Measurements from ENCODE around the gene DEDD.

Gene DEDD

DNA sequence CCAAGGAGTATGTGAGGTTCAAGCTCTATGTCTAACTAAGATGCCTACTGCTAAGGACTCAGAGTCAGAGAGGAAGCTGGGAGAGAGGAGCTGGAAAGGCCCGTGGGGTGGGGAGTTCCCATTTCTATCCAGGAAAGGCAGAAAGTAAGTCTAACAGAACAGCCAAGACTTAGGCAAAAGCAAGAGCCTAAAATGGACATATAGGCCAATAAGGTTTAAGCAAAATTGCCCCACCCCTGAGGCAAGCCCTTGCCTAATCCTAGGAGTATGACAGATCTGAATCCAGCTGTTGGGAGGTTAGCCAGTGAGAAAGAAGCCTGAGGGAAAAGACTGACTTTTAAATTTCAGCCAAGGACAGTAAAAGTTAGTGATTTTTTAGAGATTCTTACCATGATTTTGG, 35.9 kb downstream of the DEDD start:
- Histone ChIP-seq H3K4me1 (ENCODE audit: control insufficient read depth in 5 of 5, insufficient read depth in 5 of 5, low read length in 5 of 5) (peaks cover 12 to 48% (median 38%) of the 10 kb centered on the region in 5 donors), H3K27ac (ENCODE audit: low read depth, low read length) (peak overlapping the region; percentile 38), H3K27me3 (ENCODE audit: control insufficient read depth in 5 of 5, insufficient read depth in 4 of 5, low read length in 5 of 5) (no peaks in the 10 kb centered on the region)

DNA sequence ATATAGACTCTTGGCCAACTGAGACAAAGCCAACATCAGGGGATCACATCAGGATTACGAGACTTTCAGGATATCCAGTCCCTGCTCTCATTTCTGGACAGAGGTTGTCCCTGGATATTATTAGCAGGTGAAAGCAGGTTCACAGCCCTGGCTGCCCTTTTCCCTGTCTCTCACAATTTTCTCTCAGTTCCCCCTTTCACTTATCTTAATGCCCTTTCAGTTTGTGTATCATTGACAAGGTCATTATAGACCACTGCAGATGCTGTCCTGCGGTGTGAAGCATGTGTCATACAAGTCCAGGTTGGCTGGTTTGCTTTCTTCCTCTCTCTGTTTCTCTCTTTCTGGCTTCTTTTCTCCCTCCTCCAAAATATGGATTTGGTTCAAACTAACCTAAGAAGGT, 36.5 kb downstream of the DEDD start:
- Histone ChIP-seq H3K36me3 (ENCODE audit: control insufficient read depth in 5 of 5, insufficient read depth in 5 of 5, low read length in 5 of 5) (peaks cover 0 to 10% (median 10%) of the 10 kb centered on the region in 5 donors), H3K27me3 (ENCODE audit: control insufficient read depth in 5 of 5, insufficient read depth in 4 of 5, low read length in 5 of 5) (no peaks in the 10 kb centered on the region), H3K4me1 (ENCODE audit: control insufficient read depth in 5 of 5, insufficient read depth in 5 of 5, low read length in 5 of 5) (peaks cover 12 to 43% (median 35%) of the 10 kb centered on the region in 5 donors), H3K4me3 (ENCODE audit: low read depth in 1 of 5, low read length in 5 of 5) (no peak overlapping the region), H3K9ac (ENCODE audit: low read length in 5 of 5) (peak overlapping the region in 2 of 5 donors; percentile 8 to 53), H3K9me3 (ENCODE audit: control insufficient read depth in 5 of 5, low read length in 5 of 5) (no peaks in the 10 kb centered on the region), H3K27ac (ENCODE audit: low read depth, low read length) (peak overlapping the region; percentile 38)

More for the DNA sequence above, 35.9 kb downstream of the DEDD start:
- Histone ChIP-seq H3K36me3 (ENCODE audit: control insufficient read depth in 5 of 5, insufficient read depth in 5 of 5, low read length in 5 of 5) (peaks cover 0 to 15% (median 14%) of the 10 kb centered on the region in 5 donors), H3K9ac (ENCODE audit: low read length in 5 of 5) (peak overlapping the region in 2 of 5 donors; percentile 53 to 70), H3K9me3 (ENCODE audit: control insufficient read depth in 5 of 5, low read length in 5 of 5) (no peaks in the 10 kb centered on the region), H3K4me3 (ENCODE audit: low read depth in 1 of 5, low read length in 5 of 5) (no peak overlapping the region)

DNA sequence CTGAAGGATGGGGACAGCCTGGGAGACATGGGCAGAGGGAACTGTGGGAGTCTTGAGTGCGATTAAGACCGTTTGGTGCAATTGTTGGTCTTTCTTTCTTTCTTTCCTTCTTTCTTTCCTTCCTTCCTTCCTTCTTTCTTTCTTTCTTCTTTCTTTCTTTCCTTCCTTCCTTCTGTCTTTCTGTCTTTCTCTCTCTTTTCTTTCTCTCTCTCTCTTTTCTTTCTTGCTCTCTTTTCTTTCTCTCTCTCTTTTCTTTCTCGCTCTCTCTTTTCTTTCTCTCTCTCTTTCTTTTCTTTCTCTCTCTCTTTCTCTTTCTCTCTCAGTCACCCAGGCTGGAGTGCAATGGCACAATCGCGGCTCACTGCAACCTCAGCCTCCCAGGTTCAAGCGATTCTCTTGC, 37.2 kb downstream of the DEDD start:
- Histone ChIP-seq H3K4me3 (ENCODE audit: low read depth in 1 of 5, low read length in 5 of 5) (no peak overlapping the region), H3K36me3 (ENCODE audit: control insufficient read depth in 5 of 5, insufficient read depth in 5 of 5, low read length in 5 of 5) (peaks cover 0 to 10% (median 3%) of the 10 kb centered on the region in 5 donors), H3K27ac (ENCODE audit: low read depth, low read length) (no peak overlapping the region)

DNA sequence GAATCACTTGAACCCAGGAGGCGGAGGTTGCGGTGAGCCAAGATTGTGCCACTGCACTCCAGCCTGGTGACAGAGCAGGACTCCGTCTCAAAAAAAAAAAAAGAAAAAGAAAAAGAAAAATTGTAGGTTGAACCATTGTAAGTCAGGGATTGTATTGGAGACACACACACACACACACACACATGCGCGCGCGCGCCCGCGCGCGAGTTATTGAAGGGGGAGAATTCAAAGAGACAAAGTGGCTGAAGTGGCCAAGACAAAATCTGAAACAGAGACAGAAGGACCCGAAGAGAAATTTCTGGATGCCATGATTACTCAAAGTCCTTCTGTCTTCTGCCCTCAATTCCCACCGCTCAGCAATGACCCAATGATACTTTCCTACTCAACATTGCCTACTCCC, 38.0 kb downstream of the DEDD start:
- Histone ChIP-seq H3K36me3 (ENCODE audit: control insufficient read depth in 5 of 5, insufficient read depth in 5 of 5, low read length in 5 of 5) (peaks cover 0 to 4% (median 0%) of the 10 kb centered on the region in 5 donors), H3K9me3 (ENCODE audit: control insufficient read depth in 5 of 5, low read length in 5 of 5) (no peaks in the 10 kb centered on the region), H3K27ac (ENCODE audit: low read depth, low read length) (no peak overlapping the region), H3K4me1 (ENCODE audit: control insufficient read depth in 5 of 5, insufficient read depth in 5 of 5, low read length in 5 of 5) (peaks cover 10 to 34% (median 31%) of the 10 kb centered on the region in 5 donors), H3K9ac (ENCODE audit: low read length in 5 of 5) (no peak overlapping the region), H3K27me3 (ENCODE audit: control insufficient read depth in 5 of 5, insufficient read depth in 4 of 5, low read length in 5 of 5) (no peaks in the 10 kb centered on the region), H3K4me3 (ENCODE audit: low read depth in 1 of 5, low read length in 5 of 5) (no peak overlapping the region)

More for the DNA sequence above, 37.2 kb downstream of the DEDD start:
- no peaks in the 10 kb centered on the region for H3K9me3 ChIP-seq (ENCODE audit: control insufficient read depth in 5 of 5, low read length in 5 of 5)
- peaks cover 12 to 37% (median 31%) of the 10 kb centered on the region in 5 donors for H3K4me1 ChIP-seq (ENCODE audit: control insufficient read depth in 5 of 5, insufficient read depth in 5 of 5, low read length in 5 of 5)
- no peaks in the 10 kb centered on the region for H3K27me3 ChIP-seq (ENCODE audit: control insufficient read depth in 5 of 5, insufficient read depth in 4 of 5, low read length in 5 of 5)
- H3K9ac ChIP-seq (ENCODE audit: low read length in 5 of 5) = no peak overlapping the region

DNA sequence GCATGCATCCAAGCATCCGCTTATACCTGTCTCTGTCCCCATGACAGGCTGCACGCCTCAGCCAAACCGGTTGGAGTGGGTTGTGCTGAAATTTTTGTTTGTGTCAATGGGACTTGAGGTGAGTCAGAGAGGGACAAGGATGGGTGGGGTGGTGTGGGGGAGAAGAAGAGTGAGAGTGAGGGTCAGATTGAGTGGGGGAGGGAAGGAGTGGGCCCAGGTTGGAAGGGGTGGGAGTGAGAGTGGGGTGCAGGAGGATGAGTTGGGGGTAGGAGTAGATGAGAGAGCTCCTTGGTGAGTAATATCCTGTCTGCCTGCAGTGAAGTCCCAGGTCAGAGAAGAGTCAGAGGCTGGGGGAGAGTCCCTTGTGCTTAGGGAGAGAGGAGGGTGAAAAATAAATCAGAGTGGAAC, 39.8 kb downstream of the DEDD start:
- peaks cover 7 to 21% (median 16%) of the 10 kb centered on the region in 5 donors for H3K4me1 ChIP-seq (ENCODE audit: control insufficient read depth in 5 of 5, insufficient read depth in 5 of 5, low read length in 5 of 5)
- H3K4me3 ChIP-seq (ENCODE audit: low read depth in 1 of 5, low read length in 5 of 5) = no peak overlapping the region
- no peaks in the 10 kb centered on the region for H3K27me3 ChIP-seq (ENCODE audit: control insufficient read depth in 5 of 5, insufficient read depth in 4 of 5, low read length in 5 of 5)
- H3K9me3 ChIP-seq (ENCODE audit: control insufficient read depth in 5 of 5, low read length in 5 of 5) = no peaks in the 10 kb centered on the region
- no peak overlapping the region for H3K27ac ChIP-seq (ENCODE audit: low read depth, low read length)
- no peak overlapping the region for H3K9ac ChIP-seq (ENCODE audit: low read length in 5 of 5)
- H3K36me3 ChIP-seq (ENCODE audit: control insufficient read depth in 5 of 5, insufficient read depth in 5 of 5, low read length in 5 of 5) = no peaks in the 10 kb centered on the region

DNA sequence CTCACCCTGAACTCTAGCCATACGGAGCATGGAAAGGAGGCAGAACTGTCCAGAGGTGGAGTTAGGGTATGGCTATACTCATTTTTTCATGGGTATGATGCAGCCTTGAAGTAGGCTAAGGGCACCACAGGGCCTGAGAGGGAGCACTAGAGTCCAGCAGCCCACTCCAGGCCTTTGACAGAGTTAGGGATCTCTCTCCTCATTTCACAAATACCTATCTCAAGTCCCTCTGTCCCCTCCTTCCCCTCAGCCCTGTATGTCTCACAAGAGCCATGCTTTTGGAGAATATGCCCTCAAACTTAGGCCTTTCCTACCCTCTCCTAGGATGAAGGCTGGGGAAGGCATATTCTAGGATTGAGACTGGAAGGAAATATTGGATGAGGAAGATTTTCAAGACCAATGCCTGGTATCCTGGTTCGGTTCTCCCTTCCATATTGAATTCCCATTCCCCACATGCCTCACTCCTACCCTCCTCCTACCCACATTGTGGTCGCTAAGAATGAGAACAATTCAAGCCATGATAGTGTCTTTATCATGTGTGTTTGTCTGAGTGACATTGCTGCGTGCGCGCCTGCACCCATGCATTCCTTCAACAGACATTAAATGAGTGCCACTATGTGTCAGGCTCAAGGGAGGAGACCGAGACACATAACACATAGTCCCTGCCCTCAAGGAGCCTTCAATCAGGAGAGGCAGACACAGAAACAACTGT, 40.5 kb downstream of the DEDD start:
- Histone ChIP-seq H3K27me3 (ENCODE audit: control insufficient read depth in 5 of 5, insufficient read depth in 4 of 5, low read length in 5 of 5) (no peaks in the 10 kb centered on the region), H3K4me3 (ENCODE audit: low read depth in 1 of 5, low read length in 5 of 5) (no peak overlapping the region), H3K9me3 (ENCODE audit: control insufficient read depth in 5 of 5, low read length in 5 of 5) (no peaks in the 10 kb centered on the region), H3K27ac (ENCODE audit: low read depth, low read length) (no peak overlapping the region), H3K36me3 (ENCODE audit: control insufficient read depth in 5 of 5, insufficient read depth in 5 of 5, low read length in 5 of 5) (no peaks in the 10 kb centered on the region), H3K4me1 (ENCODE audit: control insufficient read depth in 5 of 5, insufficient read depth in 5 of 5, low read length in 5 of 5) (peaks cover 3 to 15% (median 10%) of the 10 kb centered on the region in 5 donors), H3K9ac (ENCODE audit: low read length in 5 of 5) (no peak overlapping the region)

DNA sequence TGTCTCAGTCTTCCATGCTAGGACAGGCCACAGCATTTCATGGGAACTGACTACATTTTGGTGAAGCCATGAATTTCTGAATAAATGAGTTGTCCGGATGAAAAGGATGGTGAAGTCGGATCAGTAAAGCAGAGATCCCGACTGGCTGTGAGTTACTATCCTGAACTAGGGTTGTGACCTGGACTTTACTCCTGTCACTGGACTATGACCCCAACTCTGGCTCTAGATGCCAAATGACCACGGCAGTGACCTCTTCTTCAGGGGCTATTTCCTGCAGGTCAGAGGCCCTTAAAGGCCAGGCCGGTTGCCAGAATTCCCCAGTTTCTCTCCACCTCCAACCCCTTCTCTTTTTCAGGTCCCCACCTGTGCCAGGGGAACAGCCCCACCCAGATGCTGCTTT, 41.4 kb downstream of the DEDD start:
- H3K27ac ChIP-seq (ENCODE audit: low read depth, low read length) = no peak overlapping the region
- H3K27me3 ChIP-seq (ENCODE audit: control insufficient read depth in 5 of 5, insufficient read depth in 4 of 5, low read length in 5 of 5) = no peaks in the 10 kb centered on the region
- H3K4me1 ChIP-seq (ENCODE audit: control insufficient read depth in 5 of 5, insufficient read depth in 5 of 5, low read length in 5 of 5) = peaks cover under 1 to 6% (median 2%) of the 10 kb centered on the region in 5 donors
- H3K9ac ChIP-seq (ENCODE audit: low read length in 5 of 5) = no peak overlapping the region
- H3K4me3 ChIP-seq (ENCODE audit: low read depth in 1 of 5, low read length in 5 of 5) = no peak overlapping the region
- no peaks in the 10 kb centered on the region for H3K36me3 ChIP-seq (ENCODE audit: control insufficient read depth in 5 of 5, insufficient read depth in 5 of 5, low read length in 5 of 5)
- H3K9me3 ChIP-seq (ENCODE audit: control insufficient read depth in 5 of 5, low read length in 5 of 5) = no peaks in the 10 kb centered on the region

DNA sequence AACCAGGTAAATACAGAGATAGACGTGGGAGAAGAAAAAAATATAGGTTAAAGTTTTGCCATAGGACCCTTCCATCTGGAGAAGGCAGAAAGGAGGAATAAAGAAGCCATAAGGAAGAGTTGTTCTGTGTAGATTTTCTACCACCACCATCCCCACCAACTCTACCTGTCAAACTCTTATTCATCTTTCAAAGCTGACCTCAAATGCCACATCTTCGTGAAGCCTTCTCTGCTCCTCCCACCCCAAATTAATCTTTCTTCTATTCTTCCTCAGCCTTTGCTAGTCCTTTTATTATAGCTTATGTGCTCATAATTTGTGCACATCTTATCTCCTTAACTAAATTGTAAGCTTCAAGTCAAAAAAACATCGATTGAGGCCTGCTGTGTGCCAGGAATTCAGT, 41.9 kb downstream of the DEDD start:
- H3K27me3 ChIP-seq (ENCODE audit: control insufficient read depth in 5 of 5, insufficient read depth in 4 of 5, low read length in 5 of 5) = no peaks in the 10 kb centered on the region
- H3K9me3 ChIP-seq (ENCODE audit: control insufficient read depth in 5 of 5, low read length in 5 of 5) = no peaks in the 10 kb centered on the region
- no peak overlapping the region for H3K9ac ChIP-seq (ENCODE audit: low read length in 5 of 5)
- H3K4me1 ChIP-seq (ENCODE audit: control insufficient read depth in 5 of 5, insufficient read depth in 5 of 5, low read length in 5 of 5) = peaks cover 0 to 6% (median 0%) of the 10 kb centered on the region in 5 donors
- H3K36me3 ChIP-seq (ENCODE audit: control insufficient read depth in 5 of 5, insufficient read depth in 5 of 5, low read length in 5 of 5) = no peaks in the 10 kb centered on the region
- no peak overlapping the region for H3K27ac ChIP-seq (ENCODE audit: low read depth, low read length)
- no peak overlapping the region for H3K4me3 ChIP-seq (ENCODE audit: low read depth in 1 of 5, low read length in 5 of 5)

DNA sequence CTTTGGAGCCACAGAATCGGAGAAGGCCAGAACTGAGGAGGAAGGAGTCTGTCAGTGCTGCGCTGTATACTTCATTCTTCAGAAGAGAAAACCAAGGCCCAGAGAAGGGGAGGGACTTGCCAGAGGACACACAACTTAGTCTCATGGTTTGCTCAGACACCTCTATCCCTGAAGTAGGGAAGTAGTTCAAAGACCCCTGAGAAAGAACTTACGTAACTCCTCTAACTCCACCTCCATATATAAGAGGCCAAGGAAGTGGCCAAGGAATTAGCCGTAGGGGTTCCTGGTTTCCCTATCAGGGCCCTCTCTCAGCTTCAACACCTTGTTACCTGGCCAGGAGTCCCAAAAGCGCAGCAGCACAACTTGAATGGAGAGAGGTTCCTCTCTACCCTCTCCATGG, 42.5 kb downstream of the DEDD start:
- no peaks in the 10 kb centered on the region for H3K27me3 ChIP-seq (ENCODE audit: control insufficient read depth in 5 of 5, insufficient read depth in 4 of 5, low read length in 5 of 5)
- no peak overlapping the region for H3K9ac ChIP-seq (ENCODE audit: low read length in 5 of 5)
- H3K4me1 ChIP-seq (ENCODE audit: control insufficient read depth in 5 of 5, insufficient read depth in 5 of 5, low read length in 5 of 5) = peaks cover 0 to 6% (median 0%) of the 10 kb centered on the region in 5 donors
- no peaks in the 10 kb centered on the region for H3K36me3 ChIP-seq (ENCODE audit: control insufficient read depth in 5 of 5, insufficient read depth in 5 of 5, low read length in 5 of 5)
- H3K27ac ChIP-seq (ENCODE audit: low read depth, low read length) = no peak overlapping the region
- no peak overlapping the region for H3K4me3 ChIP-seq (ENCODE audit: low read depth in 1 of 5, low read length in 5 of 5)
- no peaks in the 10 kb centered on the region for H3K9me3 ChIP-seq (ENCODE audit: control insufficient read depth in 5 of 5, low read length in 5 of 5)

DNA sequence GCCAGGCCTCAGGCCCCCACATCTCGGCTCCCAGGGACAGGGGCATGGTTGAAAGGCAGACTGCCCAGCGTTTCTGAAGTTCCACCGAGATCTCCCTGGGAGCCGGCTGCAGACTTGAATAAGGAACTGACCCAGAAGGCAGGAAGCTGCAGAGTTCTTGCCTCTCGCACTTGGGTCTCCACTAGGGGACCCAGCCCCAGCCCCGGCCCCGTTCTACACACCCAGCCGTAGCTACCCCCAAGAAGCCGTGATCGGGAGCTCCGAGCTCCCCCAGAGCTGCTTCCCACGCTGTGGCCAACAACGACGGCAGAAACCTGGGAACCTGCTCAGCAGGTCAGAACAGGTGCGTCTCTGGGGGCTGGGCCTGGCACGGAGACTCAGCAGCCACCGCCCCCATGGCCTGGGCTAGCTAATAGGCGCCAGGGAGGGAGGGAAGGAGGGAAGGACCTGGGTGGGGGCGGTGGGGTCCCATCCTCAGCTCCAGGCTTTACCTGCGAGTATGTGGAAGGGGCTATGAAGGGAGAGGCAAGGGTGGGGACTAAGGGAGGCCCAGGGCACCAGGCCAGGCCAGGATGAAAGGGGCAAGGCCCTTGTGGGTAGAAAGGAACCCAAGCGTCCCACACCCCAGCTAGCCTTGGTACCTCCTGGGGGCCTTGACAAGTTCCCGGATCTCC, 43.1 kb downstream of the DEDD start, which contains the start of gene NECTIN4:
Gene NECTIN4 (minus strand): TSS at position 308 of the 674 bp plus-strand sequence. CDS start 262 bp downstream, at position 46.
- Histone ChIP-seq H3K27ac (ENCODE audit: low read depth, low read length) (no peak within 1 kb of the TSS), H3K9me3 (ENCODE audit: control insufficient read depth in 5 of 5, low read length in 5 of 5) (no peaks in the 10 kb centered on the region), H3K36me3 (ENCODE audit: control insufficient read depth in 5 of 5, insufficient read depth in 5 of 5, low read length in 5 of 5) (no peaks in the 10 kb centered on the region), H3K9ac (ENCODE audit: low read length in 5 of 5) (no peak within 1 kb of the TSS), H3K27me3 (ENCODE audit: control insufficient read depth in 5 of 5, insufficient read depth in 4 of 5, low read length in 5 of 5) (no peaks in the 10 kb centered on the region), H3K4me1 (ENCODE audit: control insufficient read depth in 5 of 5, insufficient read depth in 5 of 5, low read length in 5 of 5) (peaks cover 0 to 6% (median 0%) of the 10 kb centered on the region in 5 donors), H3K4me3 (ENCODE audit: low read depth in 1 of 5, low read length in 5 of 5) (no peak within 1 kb of the TSS)

Measured in subcutaneous abdominal adipose tissue (tissue), 5 donors.